ENCODE measurements around the gene DST. TPM values are rescaled to one million over a fixed set of nuclear protein-coding genes. Genes with fewer than 3 reads are reported as not detected.

DST gene
- total RNA-seq, 1 experiment from 2014 or later, result 144 TPM

DNA sequence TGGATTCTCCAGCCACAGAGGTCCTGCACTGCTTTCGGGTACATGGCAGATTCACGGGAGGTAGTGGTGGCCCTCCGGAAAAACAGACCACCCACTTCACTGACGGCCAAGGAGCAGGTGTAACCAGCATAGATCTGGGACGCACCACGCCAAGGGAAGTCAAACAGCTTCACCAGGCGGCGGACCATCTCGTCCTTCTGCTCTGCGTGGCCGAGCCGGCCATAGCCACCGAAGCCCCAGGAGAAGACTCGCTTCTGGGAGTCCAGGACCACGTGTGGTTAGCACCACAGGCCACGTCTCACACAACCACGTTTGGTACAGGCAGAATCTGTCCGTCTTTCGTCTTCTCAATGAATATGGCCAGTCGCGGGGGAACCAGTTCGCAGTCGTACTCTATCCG, 210.5 kb downstream of the DST start:
- Histone ChIP-seq H3K27me3 (ENCODE audit: insufficient read depth, low read length) (no peaks in the 10 kb centered on the region), H3K9me3 (ENCODE audit: control insufficient read depth in 1 of 2, insufficient read depth in 1 of 2, low read depth in 1 of 2, low read length in 2 of 2) (no peaks in the 10 kb centered on the region), H3K27ac (ENCODE audit: low read depth, low read length) (no peak overlapping the region), H3K4me2 (ENCODE audit: low read length) (no peak overlapping the region), H3K9ac (ENCODE audit: low read length) (no peak overlapping the region), H4K20me1 (ENCODE audit: insufficient read depth) (no peaks in the 10 kb centered on the region), H3K79me2 (ENCODE audit: insufficient read depth, low read length) (no peaks in the 10 kb centered on the region), H3K9me2 (ENCODE audit: insufficient read depth) (no peaks in the 10 kb centered on the region), H3K4me1 (ENCODE audit: control insufficient read depth in 1 of 2, insufficient read depth in 2 of 2, low read length in 2 of 2) (no peaks in the 10 kb centered on the region), H3K36me3 (ENCODE audit: control insufficient read depth in 1 of 2, insufficient read depth in 2 of 2, low read length in 2 of 2) (no peaks in the 10 kb centered on the region), H2AFZ (ENCODE audit: low read depth, low read length, poor library complexity, severe bottlenecking) (no peak overlapping the region), H3K4me3 (replicated peaks in 1 of 2; ENCODE audit: low read depth in 1 of 2, low read length in 2 of 2) (no peak overlapping the region)
- ATAC-seq (no peak), DNase-seq (ENCODE audit: low read depth, low spot score) (no peak)
- no peak for TF ChIP-seq ZFX (IDR thresholded peaks at IDR 0.05)
- TF ChIP-seq, protein P1, sequence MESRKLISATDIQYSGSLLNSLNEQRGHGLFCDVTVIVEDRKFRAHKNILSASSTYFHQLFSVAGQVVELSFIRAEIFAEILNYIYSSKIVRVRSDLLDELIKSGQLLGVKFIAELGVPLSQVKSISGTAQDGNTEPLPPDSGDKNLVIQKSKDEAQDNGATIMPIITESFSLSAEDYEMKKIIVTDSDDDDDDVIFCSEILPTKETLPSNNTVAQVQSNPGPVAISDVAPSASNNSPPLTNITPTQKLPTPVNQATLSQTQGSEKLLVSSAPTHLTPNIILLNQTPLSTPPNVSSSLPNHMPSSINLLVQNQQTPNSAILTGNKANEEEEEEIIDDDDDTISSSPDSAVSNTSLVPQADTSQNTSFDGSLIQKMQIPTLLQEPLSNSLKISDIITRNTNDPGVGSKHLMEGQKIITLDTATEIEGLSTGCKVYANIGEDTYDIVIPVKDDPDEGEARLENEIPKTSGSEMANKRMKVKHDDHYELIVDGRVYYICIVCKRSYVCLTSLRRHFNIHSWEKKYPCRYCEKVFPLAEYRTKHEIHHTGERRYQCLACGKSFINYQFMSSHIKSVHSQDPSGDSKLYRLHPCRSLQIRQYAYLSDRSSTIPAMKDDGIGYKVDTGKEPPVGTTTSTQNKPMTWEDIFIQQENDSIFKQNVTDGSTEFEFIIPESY (IDR thresholded peaks at IDR 0.05; ENCODE audit: extremely low read depth, insufficient replicate concordance, low read length), result no peak
- TF ChIP-seq POLR2AphosphoS5 (IDR thresholded peaks at IDR 0.05; ENCODE audit: low read depth, low read length), result no peak
- no peak for TF ChIP-seq ELF1 (IDR thresholded peaks at IDR 0.05; ENCODE audit: borderline replicate concordance, low read depth)
- no peak for TF ChIP-seq RAD21 (IDR thresholded peaks at IDR 0.05; ENCODE audit: low read depth)
- no peak for TF ChIP-seq SP1 (IDR thresholded peaks at IDR 0.05; ENCODE audit: low read depth)
- no peak for TF ChIP-seq EGR1 (IDR thresholded peaks at IDR 0.05; ENCODE audit: low read depth)
- no peak for TF ChIP-seq EZH2 (IDR thresholded peaks at IDR 0.05)
- no peak for TF ChIP-seq SIN3A (IDR thresholded peaks at IDR 0.05; ENCODE audit: low read depth)
- TF ChIP-seq EZH2phosphoT487 (IDR thresholded peaks at IDR 0.05; ENCODE audit: borderline replicate concordance), result no peak
- TF ChIP-seq, protein P2, sequence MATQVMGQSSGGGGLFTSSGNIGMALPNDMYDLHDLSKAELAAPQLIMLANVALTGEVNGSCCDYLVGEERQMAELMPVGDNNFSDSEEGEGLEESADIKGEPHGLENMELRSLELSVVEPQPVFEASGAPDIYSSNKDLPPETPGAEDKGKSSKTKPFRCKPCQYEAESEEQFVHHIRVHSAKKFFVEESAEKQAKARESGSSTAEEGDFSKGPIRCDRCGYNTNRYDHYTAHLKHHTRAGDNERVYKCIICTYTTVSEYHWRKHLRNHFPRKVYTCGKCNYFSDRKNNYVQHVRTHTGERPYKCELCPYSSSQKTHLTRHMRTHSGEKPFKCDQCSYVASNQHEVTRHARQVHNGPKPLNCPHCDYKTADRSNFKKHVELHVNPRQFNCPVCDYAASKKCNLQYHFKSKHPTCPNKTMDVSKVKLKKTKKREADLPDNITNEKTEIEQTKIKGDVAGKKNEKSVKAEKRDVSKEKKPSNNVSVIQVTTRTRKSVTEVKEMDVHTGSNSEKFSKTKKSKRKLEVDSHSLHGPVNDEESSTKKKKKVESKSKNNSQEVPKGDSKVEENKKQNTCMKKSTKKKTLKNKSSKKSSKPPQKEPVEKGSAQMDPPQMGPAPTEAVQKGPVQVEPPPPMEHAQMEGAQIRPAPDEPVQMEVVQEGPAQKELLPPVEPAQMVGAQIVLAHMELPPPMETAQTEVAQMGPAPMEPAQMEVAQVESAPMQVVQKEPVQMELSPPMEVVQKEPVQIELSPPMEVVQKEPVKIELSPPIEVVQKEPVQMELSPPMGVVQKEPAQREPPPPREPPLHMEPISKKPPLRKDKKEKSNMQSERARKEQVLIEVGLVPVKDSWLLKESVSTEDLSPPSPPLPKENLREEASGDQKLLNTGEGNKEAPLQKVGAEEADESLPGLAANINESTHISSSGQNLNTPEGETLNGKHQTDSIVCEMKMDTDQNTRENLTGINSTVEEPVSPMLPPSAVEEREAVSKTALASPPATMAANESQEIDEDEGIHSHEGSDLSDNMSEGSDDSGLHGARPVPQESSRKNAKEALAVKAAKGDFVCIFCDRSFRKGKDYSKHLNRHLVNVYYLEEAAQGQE (IDR thresholded peaks at IDR 0.05; ENCODE audit: low read depth), result no peak
- no peak for TF ChIP-seq YY1 (IDR thresholded peaks at IDR 0.05; ENCODE audit: extremely low read depth, insufficient replicate concordance, low read depth, low read length)
- POLR2A ChIA-PET, result no interaction called here
- no TSS peak for BruUV-seq (replicated peaks)
- intact Hi-C loops (cut with micrococcal nuclease), result no loop called here
- CTCF ChIA-PET, result no interaction called here
- RAD21 ChIA-PET (ENCODE audit: low non-redundant PET in 1 of 2, low total read pairs in 2 of 2, uncharacterized antibody in 2 of 2, unreplicated experiment in 2 of 2), result no interaction called here
